ENCODE measurements around the gene MRPL53.
"Not testable (repeated sequence)": the region's sequence is repeated elsewhere in the genome, so short reads cannot be mapped to it uniquely, and the experiment has no call there.

Gene MRPL53

GRCh38 chr2:74502720-74503505, 30.4 kb upstream of the MRPL53 start:
- no peak for DNase-seq (ENCODE audit: low read depth in 2 of 2)

- DNase-seq (ENCODE audit: low read depth in 2 of 2) = no peak
These were observed 29.8 kb upstream of the MRPL53 start for GRCh38 chr2:74502147-74502719.

GRCh38 chr2:74501335-74502071, 29.0 kb upstream of the MRPL53 start:
- no peak for DNase-seq (ENCODE audit: low read depth in 2 of 2)

GRCh38 chr2:74500578-74500946, 28.1 kb upstream of the MRPL53 start:
- no peak for DNase-seq (ENCODE audit: low read depth in 2 of 2)

- DNase-seq (ENCODE audit: low read depth in 2 of 2) = no peak
These were observed 27.6 kb upstream of the MRPL53 start for GRCh38 chr2:74499940-74500577.

- DNase-seq (ENCODE audit: low read depth in 2 of 2) = no peak
These were observed 26.9 kb upstream of the MRPL53 start, which contains the start of gene LBX2 for GRCh38 chr2:74499267-74499939. Gene LBX2, minus strand, starts transcription at chr2:74499603. Its CDS starts 66 bp downstream, at chr2:74499537.

- no peak for DNase-seq (ENCODE audit: low read depth in 2 of 2)
These were observed 26.2 kb upstream of the MRPL53 start for GRCh38 chr2:74498500-74499266.

GRCh38 chr2:74497777-74498499, 25.5 kb upstream of the MRPL53 start:
- no peak for DNase-seq (ENCODE audit: low read depth in 2 of 2)

GRCh38 chr2:74496997-74497776, 24.7 kb upstream of the MRPL53 start:
- no peak for DNase-seq (ENCODE audit: low read depth in 2 of 2)

- no peak for DNase-seq (ENCODE audit: low read depth in 2 of 2)
These were observed 23.0 kb upstream of the MRPL53 start for GRCh38 chr2:74495440-74495839.

GRCh38 chr2:74493546-74493945, 21.1 kb upstream of the MRPL53 start:
- DNase-seq (ENCODE audit: low read depth in 2 of 2) = no peak

- DNase-seq (ENCODE audit: low read depth in 2 of 2) = no peak
These were observed 19.4 kb upstream of the MRPL53 start for GRCh38 chr2:74491648-74492544.

GRCh38 chr2:74489906-74490305, 17.4 kb upstream of the MRPL53 start:
- DNase-seq (ENCODE audit: low read depth in 2 of 2) = no peak

- no peak for DNase-seq (ENCODE audit: low read depth in 2 of 2)
These were observed 16.4 kb upstream of the MRPL53 start for GRCh38 chr2:74488643-74489481.

- no peak for DNase-seq (ENCODE audit: low read depth in 2 of 2)
These were observed 13.7 kb upstream of the MRPL53 start for GRCh38 chr2:74486141-74486540.

- DNase-seq (ENCODE audit: low read depth in 2 of 2) = not testable (repeated sequence)
These were observed 11.2 kb upstream of the MRPL53 start for GRCh38 chr2:74483675-74484164.

Data from fibroblast of skin of left biceps (primary cell).